ENCODE data around the gene BAG5. TPM values are rescaled to one million over a fixed set of nuclear protein-coding genes. Genes with fewer than 3 reads are reported as not detected.

The BAG5 gene
- total and polyA plus RNA-seq, 2 experiments from 2014 or later: 25.8 to 28.6 TPM

DNA sequence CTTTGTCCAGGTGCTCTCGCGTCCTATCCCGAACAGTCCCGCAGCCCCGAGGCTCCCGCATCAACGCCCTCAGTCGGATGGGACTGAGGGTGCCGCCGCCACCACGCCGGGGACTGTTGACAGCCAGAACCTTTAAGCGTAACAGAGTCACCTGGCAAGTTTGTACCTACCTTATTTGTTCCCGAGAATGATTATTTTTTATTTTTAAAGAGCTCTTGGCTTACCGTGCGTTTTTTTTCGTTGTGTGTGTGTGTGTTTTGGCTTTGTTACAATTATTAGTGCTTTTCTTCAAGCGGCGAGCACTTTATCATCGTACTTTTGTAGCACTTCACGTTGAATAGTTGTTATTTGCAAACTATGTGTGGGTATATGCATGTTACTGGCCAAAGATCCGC is 766 bp upstream of the BAG5 start:
- Histone ChIP-seq H3K27me3 (replicated peaks; ENCODE audit: insufficient read depth) (no peaks in the 10 kb centered on the region), H2AFZ (peak overlapping the region; percentile 77), H3K4me1 (ENCODE audit: insufficient read depth) (peaks cover 26% of the 10 kb centered on the region), H3K79me2 (ENCODE audit: insufficient read depth) (peaks cover 91% of the 10 kb centered on the region), H3K4me2 (ENCODE audit: unreplicated experiment) (peak overlapping the region; percentile 91), H3F3A (ENCODE audit: insufficient read depth) (peaks cover 35% of the 10 kb centered on the region), H3K9me3 (ENCODE audit: low read depth) (no peaks in the 10 kb centered on the region), H3K36me3 (ENCODE audit: low read depth) (peaks cover 23% of the 10 kb centered on the region), H4K20me1 (ENCODE audit: insufficient read depth) (no peaks in the 10 kb centered on the region), H3K9me2 (ENCODE audit: insufficient read depth) (no peaks in the 10 kb centered on the region), H3K27ac (peak overlapping the region; percentile 95; the same call in 1 of the 2 replicates), H3K4me3 (peak overlapping the region; percentile 89), H3K9ac (peak overlapping the region; percentile 93)
- in situ Hi-C loops (cut with MboI): no loop called here
- WGBS, 2 experiments (ENCODE audit: low coverage in 1 of 2, low lambda C conversion rate in 2 of 2, missing lambda C conversion rate in 2 of 2): 1 to 3% methylated on average over 22 of the region's 22 CpGs
- TF ChIP-seq EZH2phosphoT487 (IDR thresholded peaks at IDR 0.05; ENCODE audit: insufficient read depth, low read depth) (no peak), EZH2 (IDR thresholded peaks at IDR 0.05; ENCODE audit: insufficient read depth, poor library complexity, severe bottlenecking) (no peak)
- no peak for DNase-seq

GRCh38 chr14:103562179-103562428 is 353 bp downstream of the BAG5 start:
- H3K9me2 ChIP-seq (ENCODE audit: insufficient read depth): no peaks in the 10 kb centered on the region
- H3F3A ChIP-seq (ENCODE audit: insufficient read depth): peaks cover 44% of the 10 kb centered on the region
- H3K4me3 ChIP-seq: peak overlapping the region; percentile 89
- H3K9me3 ChIP-seq (ENCODE audit: low read depth): no peaks in the 10 kb centered on the region
- H4K20me1 ChIP-seq (ENCODE audit: insufficient read depth): no peaks in the 10 kb centered on the region
- peak overlapping the region; percentile 95 for H3K27ac ChIP-seq
- no peak for TF ChIP-seq EZH2 (IDR thresholded peaks at IDR 0.05; ENCODE audit: insufficient read depth, poor library complexity, severe bottlenecking)
- no peak for TF ChIP-seq EZH2phosphoT487 (IDR thresholded peaks at IDR 0.05; ENCODE audit: insufficient read depth, low read depth)
- WGBS, 2 experiments (ENCODE audit: low coverage in 1 of 2, low lambda C conversion rate in 2 of 2, missing lambda C conversion rate in 2 of 2): 1 to 2% methylated on average over 9 to 17 of the region's 25 CpGs
- in situ Hi-C loops (cut with MboI): no loop called here
- H3K4me1 ChIP-seq (ENCODE audit: insufficient read depth): peaks cover 33% of the 10 kb centered on the region
- H3K9ac ChIP-seq: peak overlapping the region; percentile 93
- peak; percentile 81 for DNase-seq
- H3K4me2 ChIP-seq (ENCODE audit: unreplicated experiment): peak overlapping the region; percentile 91
- H3K27me3 ChIP-seq (replicated peaks; ENCODE audit: insufficient read depth): no peaks in the 10 kb centered on the region
- peaks cover 23% of the 10 kb centered on the region for H3K36me3 ChIP-seq (ENCODE audit: low read depth)
- H2AFZ ChIP-seq: peak overlapping the region; percentile 77
- peaks cover 90% of the 10 kb centered on the region for H3K79me2 ChIP-seq (ENCODE audit: insufficient read depth)

DNA sequence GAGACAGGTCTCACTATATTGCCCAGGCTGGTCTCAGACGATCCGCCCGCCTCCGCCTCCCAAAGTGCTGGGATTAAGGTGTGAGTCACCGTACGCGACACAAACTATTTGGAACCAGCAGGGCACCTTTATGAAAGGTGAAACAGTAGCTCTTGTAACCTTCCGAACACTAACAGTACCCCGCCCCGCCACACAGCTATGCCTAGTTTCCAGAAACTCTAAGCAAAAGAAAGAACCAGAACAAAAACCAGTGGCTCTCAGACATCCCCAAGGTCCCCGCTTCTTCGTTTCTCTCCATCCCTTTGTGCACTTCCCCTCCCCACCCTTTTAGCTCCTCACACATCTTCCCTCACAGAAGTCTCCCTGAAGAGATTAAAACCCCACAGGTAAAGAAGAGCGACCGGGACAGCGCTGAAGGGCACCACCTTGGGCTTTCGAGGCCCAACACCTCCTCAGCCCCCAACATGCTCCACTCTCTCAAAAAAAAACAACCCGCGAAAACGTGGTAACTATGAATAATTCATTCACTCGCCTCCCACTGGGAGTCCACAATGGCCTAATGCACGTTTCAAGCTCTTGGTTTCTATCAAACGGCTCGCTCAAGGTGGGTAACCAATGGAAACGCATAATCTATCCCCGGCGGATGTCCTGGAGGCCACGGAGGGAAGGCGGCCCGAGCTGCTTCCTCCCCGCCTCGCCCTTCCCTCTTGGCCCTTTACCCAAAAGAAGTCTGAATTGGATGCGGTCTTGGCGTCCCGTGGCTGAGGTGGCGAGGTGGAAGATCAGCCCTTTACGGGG is 877 bp downstream of the BAG5 start:
- Histone ChIP-seq H3K9ac (peak overlapping the region; percentile 93), H3K79me2 (ENCODE audit: insufficient read depth) (peaks cover 90% of the 10 kb centered on the region), H2AFZ (peak overlapping the region; percentile 77), H3F3A (ENCODE audit: insufficient read depth) (peaks cover 50% of the 10 kb centered on the region), H3K4me3 (peak overlapping the region; percentile 89), H3K4me1 (ENCODE audit: insufficient read depth) (peaks cover 33% of the 10 kb centered on the region), H3K36me3 (ENCODE audit: low read depth) (peaks cover 23% of the 10 kb centered on the region), H3K27ac (peak overlapping the region; percentile 95), H3K27me3 (replicated peaks; ENCODE audit: insufficient read depth) (no peaks in the 10 kb centered on the region), H4K20me1 (ENCODE audit: insufficient read depth) (no peaks in the 10 kb centered on the region), H3K9me2 (ENCODE audit: insufficient read depth) (no peaks in the 10 kb centered on the region), H3K4me2 (ENCODE audit: unreplicated experiment) (peak overlapping the region; percentile 91), H3K9me3 (ENCODE audit: low read depth) (no peaks in the 10 kb centered on the region)
- in situ Hi-C loops (cut with MboI): no loop called here
- WGBS, 2 experiments (ENCODE audit: low coverage in 1 of 2, low lambda C conversion rate in 2 of 2, missing lambda C conversion rate in 2 of 2): 3% methylated on average over 36 of the region's 36 CpGs
- TF ChIP-seq EZH2 (IDR thresholded peaks at IDR 0.05; ENCODE audit: insufficient read depth, poor library complexity, severe bottlenecking) (no peak), EZH2phosphoT487 (IDR thresholded peaks at IDR 0.05; ENCODE audit: insufficient read depth, low read depth) (no peak)
- DNase-seq: peak; percentile 86

DNA sequence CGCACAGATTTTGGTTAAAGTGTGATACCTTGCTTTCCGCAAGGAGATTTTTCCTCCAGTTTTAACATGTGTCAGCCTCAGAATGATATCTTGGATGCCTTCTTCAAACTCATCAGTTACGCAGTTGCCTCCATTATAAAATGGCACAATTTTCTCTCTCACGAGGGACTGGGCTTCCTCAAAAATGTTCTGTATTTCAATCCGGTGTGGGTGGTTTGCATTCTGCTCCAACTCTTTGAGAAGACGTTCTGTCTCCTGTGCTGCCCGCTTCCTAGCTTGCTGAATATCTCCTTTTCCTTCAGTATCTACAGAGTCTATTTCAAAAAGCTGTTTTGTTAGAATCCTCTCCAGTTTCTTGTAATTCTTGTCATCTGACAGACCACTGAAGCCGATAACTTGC is 1.8 kb downstream of the BAG5 start:
- H3K27ac ChIP-seq: peak overlapping the region; percentile 95
- WGBS, 2 experiments (ENCODE audit: low coverage in 1 of 2, low lambda C conversion rate in 2 of 2, missing lambda C conversion rate in 2 of 2): 82% methylated on average over 8 of the region's 8 CpGs
- H3K27me3 ChIP-seq (replicated peaks; ENCODE audit: insufficient read depth): no peaks in the 10 kb centered on the region
- H3K36me3 ChIP-seq (ENCODE audit: low read depth): peaks cover 23% of the 10 kb centered on the region
- H3K9me3 ChIP-seq (ENCODE audit: low read depth): no peaks in the 10 kb centered on the region
- in situ Hi-C loops (cut with MboI): no loop called here
- H3K4me3 ChIP-seq: peak overlapping the region; percentile 89
- H3K9ac ChIP-seq: peak overlapping the region; percentile 93
- no peaks in the 10 kb centered on the region for H3K9me2 ChIP-seq (ENCODE audit: insufficient read depth)
- no peak for TF ChIP-seq EZH2phosphoT487 (IDR thresholded peaks at IDR 0.05; ENCODE audit: insufficient read depth, low read depth)
- TF ChIP-seq EZH2 (IDR thresholded peaks at IDR 0.05; ENCODE audit: insufficient read depth, poor library complexity, severe bottlenecking): no peak
- H3K4me2 ChIP-seq (ENCODE audit: unreplicated experiment): peak overlapping the region; percentile 91
- peaks cover 33% of the 10 kb centered on the region for H3K4me1 ChIP-seq (ENCODE audit: insufficient read depth)
- no peak for DNase-seq
- peaks cover 51% of the 10 kb centered on the region for H3F3A ChIP-seq (ENCODE audit: insufficient read depth)
- H4K20me1 ChIP-seq (ENCODE audit: insufficient read depth): no peaks in the 10 kb centered on the region
- no peak overlapping the region for H2AFZ ChIP-seq
- H3K79me2 ChIP-seq (ENCODE audit: insufficient read depth): peaks cover 90% of the 10 kb centered on the region
